ENCODE results near the gene TTC34. TPM values are rescaled to one million over a fixed set of nuclear protein-coding genes. Genes with fewer than 3 reads are reported as not detected.

The TTC34 gene
- total and polyA plus RNA-seq, 2 of the 4 experiments (the other 2 are of a cell fraction): under 0.01 to 0.09 TPM

DNA sequence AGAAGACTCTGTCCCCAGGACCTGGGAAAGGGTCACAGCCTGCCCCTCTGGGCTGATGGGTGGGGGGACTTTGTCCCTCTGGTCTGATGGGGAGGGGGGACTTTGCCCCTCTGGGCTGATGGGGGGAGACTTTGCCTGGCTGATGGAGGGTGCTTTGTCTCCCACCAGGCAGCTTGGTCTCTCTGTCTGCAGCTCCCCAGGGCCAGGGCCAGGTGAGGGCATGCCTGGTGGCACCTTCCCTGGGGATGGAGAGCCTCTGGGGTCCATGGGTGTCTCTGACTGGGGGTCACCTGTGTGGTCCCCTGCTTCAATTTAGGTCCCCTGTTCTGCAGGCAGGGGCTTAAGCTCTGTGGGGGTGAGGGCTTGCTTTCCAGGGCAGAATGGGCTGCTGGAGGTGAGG is 23.5 kb upstream of the TTC34 start:
- H2BK120ac ChIP-seq (ENCODE audit: low read depth, low read length): no peak overlapping the region
- H3K18ac ChIP-seq (ENCODE audit: low read depth, low read length): no peak overlapping the region
- H3K23ac ChIP-seq (ENCODE audit: low read depth, low read length): no peak overlapping the region
- H2AFZ ChIP-seq (replicated peaks; ENCODE audit: low read length, poor library complexity): no peak overlapping the region
- dilution Hi-C loops (cut with HindIII; ENCODE audit: low sequenced_read_pairs, unreplicated experiment) (no loop called here), in situ Hi-C loops (cut with MboI; ENCODE audit: low sequenced_read_pairs) (no loop called here), intact Hi-C loops (cut with micrococcal nuclease) (no loop called here)
- no peak overlapping the region for H4K8ac ChIP-seq (ENCODE audit: low read depth in 2 of 2, low read length in 2 of 2)
- H4K5ac ChIP-seq (ENCODE audit: low read depth, low read length): no peak overlapping the region
- no peak overlapping the region for H3K14ac ChIP-seq (replicated peaks; ENCODE audit: low read depth, low read length)
- no peak overlapping the region for H3K56ac ChIP-seq (ENCODE audit: extremely low read depth, insufficient read depth, low read length)
- peaks cover 68% of the 10 kb centered on the region for H3K9me3 ChIP-seq (ENCODE audit: control insufficient read depth, insufficient read depth, low read length)
- no peak overlapping the region for H3K9ac ChIP-seq (ENCODE audit: low read depth, low read length)
- no peak overlapping the region for H2BK15ac ChIP-seq (ENCODE audit: low read depth, low read length)
- no peaks in the 10 kb centered on the region for H4K20me1 ChIP-seq (ENCODE audit: insufficient read depth, low read length)
- ChIA-PET CTCF (no interaction called here), POLR2A (ENCODE audit: unreplicated experiment) (no interaction called here)
- H3K9me1 ChIP-seq (ENCODE audit: insufficient read depth, low read length): no peaks in the 10 kb centered on the region
- no peak overlapping the region for H3K4me3 ChIP-seq (ENCODE audit: insufficient read depth, low read depth, low read length)
- no peaks in the 10 kb centered on the region for H3K36me3 ChIP-seq (ENCODE audit: control insufficient read depth, insufficient read depth, low read length)
- H4K91ac ChIP-seq (ENCODE audit: insufficient read depth, low read depth, low read length): no peak overlapping the region
- TF ChIP-seq MXI1 (IDR thresholded peaks at IDR 0.05; ENCODE audit: borderline replicate concordance, low read depth, low read length): no peak
- TF ChIP-seq BHLHE40 (IDR thresholded peaks at IDR 0.05; ENCODE audit: low read depth, low read length): no peak
- TF ChIP-seq MAFK (IDR thresholded peaks at IDR 0.05; ENCODE audit: low read depth, low read length): no peak
- TF ChIP-seq MAZ (IDR thresholded peaks at IDR 0.05; ENCODE audit: borderline replicate concordance, low read depth, low read length): no peak
- TF ChIP-seq RAD21 (IDR thresholded peaks at IDR 0.05; ENCODE audit: low read length): no peak
- TF ChIP-seq POLR2A (IDR thresholded peaks at IDR 0.05; ENCODE audit: low read depth, low read length): no peak
- TF ChIP-seq CHD1 (IDR thresholded peaks at IDR 0.05; ENCODE audit: low read depth, low read length): no peak
- TF ChIP-seq RCOR1 (IDR thresholded peaks at IDR 0.05; ENCODE audit: insufficient replicate concordance, low read length): no peak
- H2BK20ac ChIP-seq (ENCODE audit: low read depth, low read length): no peak overlapping the region
- no peak for ATAC-seq (ENCODE audit: low read depth)
- no peak overlapping the region for H2BK5ac ChIP-seq (ENCODE audit: low read depth, low read length, poor library complexity, severe bottlenecking)
- no peaks in the 10 kb centered on the region for H3K4me1 ChIP-seq (ENCODE audit: control insufficient read depth, insufficient read depth, low read length)
- no TSS peak for BruUV-seq (replicated peaks)
- H3K4me2 ChIP-seq (ENCODE audit: low read depth, low read length): no peak overlapping the region
- no peak overlapping the region for H3K27ac ChIP-seq (ENCODE audit: insufficient read depth, low read length)
- H3K79me1 ChIP-seq (ENCODE audit: low read depth in 1 of 2, low read length in 2 of 2): no peaks in the 10 kb centered on the region
- H2AK9ac ChIP-seq (replicated peaks; ENCODE audit: low read depth, low read length, poor library complexity): no peak overlapping the region
- H3K4ac ChIP-seq (ENCODE audit: low read depth, low read length): no peak overlapping the region
- no peaks in the 10 kb centered on the region for H3K27me3 ChIP-seq (ENCODE audit: control insufficient read depth, insufficient read depth, low read length)
- H2AK5ac ChIP-seq (ENCODE audit: low read depth, low read length): no peak overlapping the region
- DNase-seq: no peak
